GM12878 (cell line): Measurements from ENCODE around the gene IL23R. TPM values are rescaled to one million over a fixed set of nuclear protein-coding genes. Genes with fewer than 3 reads are reported as not detected.

ENCODE experiments used
- ATAC-seq: fragments of 200-7000 bp; cut with Tn5 transposase; 3 replicates; pipeline ENCODE4 v1.9.1; 2020; ENCODE audit warnings: mild to moderate bottlenecking, moderate library complexity
- BruUV-seq: library from RNA; stranded (reverse); fragments of 400-500 nt; replicated peaks from 2 replicates; lab custom pipeline; 2021; lab: Mats Ljungman, UMichigan
- CTCF ChIA-PET: fragments of 300-600 bp; sonication (Branson Sonifier 250); formaldehyde crosslinking; extraction: SDS; loops from one replicate; lab custom pipeline; 2021; ENCODE audit warnings: inconsistent platforms; lab: Yijun Ruan, JAX
- POLR2A ChIA-PET: fragments of 350-600 bp; formaldehyde crosslinking; extraction: SDS; loops from one replicate; lab custom pipeline; 2021; ENCODE audit warnings: inconsistent platforms; lab: Charles Lee
- RAD21 ChIA-PET: fragments of 300-600 bp; sonication (Branson Sonifier 250); formaldehyde crosslinking; loops from one replicate; lab custom pipeline; 2023; ENCODE audit warnings: antibody characterized with exemption; ENCODE audit not compliant: unreplicated experiment; lab: Charles Lee
- SMC1A ChIA-PET: fragments of 300-600 bp; sonication (Branson Sonifier 250); formaldehyde crosslinking; loops from one replicate; lab custom pipeline; 2023; ENCODE audit not compliant: unreplicated experiment, uncharacterized antibody; lab: Charles Lee
- DNase-seq: peaks from one replicate; pipeline ENCODE4 v3.0.0-alpha.2; 2011; ENCODE audit warnings: low read depth, low spot score
- FAIRE-seq: peaks from 3 replicates; lab custom pipeline; 2011; peaks lifted over from hg19 to GRCh38; lab: Jason Lieb, UNC
- H2AFZ ChIP-seq: 2 replicates; pipeline ENCODE4 v1.6.0; 2011; ENCODE audit warnings: low read depth, low read length, control low read depth; ENCODE audit not compliant: control insufficient read depth
- H3K27ac ChIP-seq: 2 replicates; pipeline ENCODE4 v1.5.1; 2011; ENCODE audit warnings: control low read depth; ENCODE audit not compliant: control insufficient read depth, insufficient read depth
- H3K27me3 ChIP-seq, 2 experiments: replicated peaks in 1 of 2; 2 replicates each; pipeline versions ENCODE4 v1.6.0 to v1.6.1; 2011; ENCODE audit warnings: low read length in 1 of 2; ENCODE audit not compliant: control insufficient read depth in 2 of 2, insufficient read depth in 2 of 2
- H3K36me3 ChIP-seq, 2 experiments: 2 replicates each; pipeline ENCODE4 v1.5.1; 2011; ENCODE audit warnings: low read length in 1 of 2; ENCODE audit not compliant: control insufficient read depth in 2 of 2, insufficient read depth in 2 of 2
- H3K4me1 ChIP-seq: 2 replicates; pipeline ENCODE4 v1.6.1; 2011; ENCODE audit warnings: mild to moderate bottlenecking, low read length, moderate library complexity, mixed read lengths; ENCODE audit not compliant: control insufficient read depth, insufficient read depth
- H3K4me2 ChIP-seq: 2 replicates; pipeline ENCODE4 v1.6.0; 2011; ENCODE audit warnings: control low read depth; ENCODE audit not compliant: control insufficient read depth, insufficient read depth
- H3K4me3 ChIP-seq: fragments of 200-600 bp; sonication (generic); 2 replicates; pipeline ENCODE4 v1.5.1; 2016
- H3K79me2 ChIP-seq: 2 replicates; pipeline ENCODE4 v1.6.0; 2011; ENCODE audit warnings: low read length; ENCODE audit not compliant: control insufficient read depth, insufficient read depth
- H3K9ac ChIP-seq: 2 replicates; pipeline ENCODE4 v1.8.0; 2011; ENCODE audit warnings: low read length, control low read depth, mixed read lengths; ENCODE audit not compliant: control insufficient read depth, insufficient read depth
- H3K9me3 ChIP-seq: replicated peaks from 3 replicates; pipeline ENCODE4 v1.5.1; 2011; ENCODE audit warnings: mild to moderate bottlenecking, low read length; ENCODE audit not compliant: control insufficient read depth, insufficient read depth
- H4K20me1 ChIP-seq: 2 replicates; pipeline ENCODE4 v1.6.0; 2011; ENCODE audit not compliant: control insufficient read depth, insufficient read depth
- CBFB ChIP-seq: IDR thresholded peaks from 2 replicates; pipeline ENCODE4 v1.6.1; 2016; ENCODE audit warnings: antibody characterized with exemption, low read depth
- E2F8 ChIP-seq: fragments of 450-650 bp; IDR thresholded peaks from 2 replicates; pipeline ENCODE4 v1.6.1; 2018; ENCODE audit warnings: mild to moderate bottlenecking, low read depth, moderate library complexity; ENCODE audit not compliant: partially characterized antibody
- ELK1 ChIP-seq: IDR thresholded peaks from 2 replicates; pipeline ENCODE4 v1.6.1; 2012; ENCODE audit warnings: low read depth, low read length, improper control_type of control experiment
- ETV6 ChIP-seq, 2 experiments: fragments of 450-650 bp in 1 of 2; IDR thresholded peaks in 1 of 2; conservative IDR thresholded peaks in 1 of 2; 2 replicates each; pipeline ENCODE4 v1.6.1; 2014; ENCODE audit warnings: antibody characterized with exemption in 1 of 2, borderline replicate concordance in 1 of 2, low read depth in 1 of 2, mild to moderate bottlenecking in 1 of 2, moderate library complexity in 1 of 2
- FOXK2 ChIP-seq: fragments of 450-650 bp; IDR thresholded peaks from 2 replicates; pipeline ENCODE4 v1.6.1; 2017; ENCODE audit warnings: mild to moderate bottlenecking, moderate library complexity
- GATAD2B ChIP-seq: fragments of 450-650 bp; conservative IDR thresholded peaks from 2 replicates; pipeline ENCODE4 v1.6.1; 2017; ENCODE audit warnings: low read depth, mild to moderate bottlenecking, moderate library complexity
- HDAC2 ChIP-seq: fragments of 200-600 bp; sonication (generic); IDR thresholded peaks from 2 replicates; pipeline ENCODE4 v1.6.1; 2017
- IRF5 ChIP-seq: fragments of 450-650 bp; IDR thresholded peaks from 2 replicates; pipeline ENCODE4 v1.6.1; 2017; ENCODE audit warnings: borderline replicate concordance
- MEF2B ChIP-seq: fragments of 450-650 bp; IDR thresholded peaks from 2 replicates; pipeline ENCODE4 v1.6.1; 2018; ENCODE audit warnings: mild to moderate bottlenecking, moderate library complexity; ENCODE audit not compliant: partially characterized antibody, poor library complexity, severe bottlenecking
- POLR2AphosphoS5 ChIP-seq: IDR thresholded peaks from 2 replicates; pipeline ENCODE4 v1.6.1; 2011; ENCODE audit warnings: mild to moderate bottlenecking, low read length, inconsistent platforms
- RB1 ChIP-seq: fragments of 450-650 bp; formaldehyde crosslinking; IDR thresholded peaks from 2 replicates; pipeline ENCODE4 v1.6.1; 2017; ENCODE audit warnings: mild to moderate bottlenecking, borderline replicate concordance
- SIX5 ChIP-seq: IDR thresholded peaks from 2 replicates; pipeline ENCODE4 v1.6.1; 2011; ENCODE audit warnings: mild to moderate bottlenecking, low read depth, low read length, moderate library complexity; ENCODE audit not compliant: severe bottlenecking
- SRF ChIP-seq, 2 experiments: IDR thresholded peaks; 2 replicates each; pipeline ENCODE4 v1.6.1; 2011; ENCODE audit warnings: low read depth in 2 of 2, low read length in 2 of 2, mild to moderate bottlenecking in 1 of 2, moderate library complexity in 1 of 2
- YBX1 ChIP-seq: fragments of 450-650 bp; IDR thresholded peaks from 2 replicates; pipeline ENCODE4 v1.6.1; 2016; ENCODE audit warnings: antibody characterized with exemption
- WGBS: methylation state at CpG from one replicate; pipeline ENCODE4 v1.1.6; 2016; ENCODE audit warnings: low lambda C conversion rate; ENCODE audit not compliant: insufficient replicate concordance, insufficient coverage; ENCODE audit errors: missing lambda C conversion rate; 5-methylcytosine and 5-hydroxymethylcytosine counted together
- in situ Hi-C: fragments of 300-500 bp; cut with MboI; formaldehyde crosslinking; loops from 9 replicates; pipeline ENCODE4 v1.14.3; 2018; ENCODE audit warnings: mixed read lengths
- intact Hi-C: fragments of 100-400 bp; cut with micrococcal nuclease; formaldehyde crosslinking; loops from one replicate; pipeline ENCODE4 v1.14.2; 2022; ENCODE audit not compliant: unreplicated experiment
- polyA plus RNA-seq, 11 experiments: library from polyadenylated mRNA; depleted of rRNA in 4 of 11; unstranded in 6 of 11; stranded (reverse) in 5 of 11; fragments of >200 nt; fragmentation: Nextera tagmentation in 4 of 11; fragmentation: Illumina TruSeq in 1 of 11; extraction: Ambion mirVana in 4 of 11; extraction: Trizol in 1 of 11; gene quantifications; 1 replicate in 1 of 11; 2 replicates in 10 of 11; pipeline versions ENCODE4 v1.2.1 to v1.2.3, GENCODE V29; 2011 to 2016; ENCODE audit warnings: inconsistent platforms in 2 of 11, missing spikeins in 2 of 11, low read depth in 1 of 11
- total RNA-seq, 4 experiments: library from RNA; depleted of rRNA in 3 of 4; stranded (reverse); fragments of >200 nt in 3 of 4; fragmentation: Illumina TruSeq in 1 of 4; extraction: Trizol in 1 of 4; gene quantifications; 2 replicates each; pipeline versions ENCODE4 v1.2.1 to v1.2.3, GENCODE V29; 2013 to 2021

Gene IL23R
- total and polyA plus RNA-seq, 10 of the 15 experiments (the other 5 are each of a cell fraction or from before 2014, with no cell fraction given), result 0.16 to 6.4 (median 0.59) TPM

DNA sequence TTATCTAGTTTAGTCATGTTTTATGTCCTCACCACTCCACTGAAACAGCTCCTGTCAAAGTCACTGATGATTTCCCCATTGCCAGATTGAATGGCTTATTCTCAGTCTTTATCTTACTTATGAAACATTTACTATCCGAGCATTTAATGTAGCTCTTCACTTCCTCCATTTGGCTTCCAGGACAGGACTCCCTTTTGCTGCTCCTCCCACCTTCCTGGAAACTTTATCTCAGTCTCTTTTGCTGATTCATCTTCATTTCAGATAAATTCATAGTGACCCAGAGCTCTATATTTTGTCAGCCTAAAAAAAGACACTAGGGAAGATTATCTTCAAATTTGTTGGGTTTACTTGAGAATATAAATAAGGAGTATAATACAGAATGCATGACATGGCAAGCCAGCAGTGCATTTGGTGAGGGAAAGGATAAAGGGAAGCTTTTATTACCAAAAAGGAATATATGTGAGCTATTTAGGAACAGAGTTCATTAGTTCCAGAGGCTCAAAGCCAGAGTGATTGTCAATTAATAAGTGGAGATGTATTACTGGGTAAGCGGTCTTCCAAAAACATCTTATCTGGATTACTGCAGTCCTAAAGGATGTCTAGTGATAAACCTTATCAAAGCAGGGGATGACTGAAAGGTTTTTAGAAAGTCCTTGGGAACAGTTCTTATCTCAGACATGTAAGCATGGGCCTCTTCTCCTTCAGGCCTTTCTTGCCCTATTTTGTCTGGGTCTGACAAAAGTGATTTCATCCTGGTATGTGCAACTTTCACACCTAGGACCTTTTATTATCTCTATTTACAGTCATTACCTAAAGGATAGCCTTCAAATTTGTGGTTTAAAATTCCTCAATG lies 25.6 kb downstream of the IL23R start:
- no peak overlapping the region for H3K9ac ChIP-seq
- no peak overlapping the region for H3K4me3 ChIP-seq
- DNase-seq (no peak), ATAC-seq (no peak), FAIRE-seq (no peak)
- ChIA-PET SMC1A (interaction anchor here (1.0 to 3.4 kb wide), 6 partner anchors 15 to 29 kb away, joined by 3 to 32 read pairs (median 6); partner anchors contain the start of gene IL23R), CTCF (interaction anchor here (1.0 to 3.4 kb wide), 3 partner anchors 21 to 308 kb away, joined by 3 to 45 read pairs (median 23); no protein-coding TSS in a partner anchor), POLR2A (no interaction called here), RAD21 (interaction anchor here (0.6 to 1.8 kb wide), 5 partner anchors 21 to 141 kb away, joined by 3 to 6 read pairs (median 3); partner anchors contain the start of gene IL23R)
- 74% methylated on average over 2 of the region's 2 CpGs for WGBS
- H2AFZ ChIP-seq, result no peak overlapping the region
- H3K36me3 ChIP-seq, result no peaks in the 10 kb centered on the region
- in situ Hi-C loops (no loop called here), intact Hi-C loops (no loop called here)
- TF ChIP-seq SRF (IDR thresholded peaks at IDR 0.05; ENCODE audit: low read depth in 2 of 2, low read length in 2 of 2) (no peak), IRF5 (no peak), CBFB (no peak), E2F8 (no peak), FOXK2 (no peak), ELK1 (no peak), YBX1 (no peak), MEF2B (no peak), SIX5 (no peak), POLR2AphosphoS5 (no peak), RB1 (no peak), HDAC2 (no peak), ETV6 (conservative IDR thresholded peaks at IDR 0.05 in 1 of 2, IDR thresholded peaks at IDR 0.05 in 1 of 2; ENCODE audit: borderline replicate concordance in 1 of 2, low read depth in 1 of 2) (no peak), GATAD2B (no peak)
- H3K79me2 ChIP-seq, result no peaks in the 10 kb centered on the region
- no TSS peak for BruUV-seq
- no peak overlapping the region for H3K4me2 ChIP-seq
- H3K27me3 ChIP-seq, result no peaks in the 10 kb centered on the region
- H3K4me1 ChIP-seq, result peaks cover 20% of the 10 kb centered on the region
- H3K9me3 ChIP-seq, result no peaks in the 10 kb centered on the region
- no peaks in the 10 kb centered on the region for H4K20me1 ChIP-seq
- no peak overlapping the region for H3K27ac ChIP-seq
